Left lobe of liver (tissue), 2 donors: ENCODE data around the gene DYSF. TPM values are rescaled to one million over a fixed set of nuclear protein-coding genes. Genes with fewer than 3 reads are reported as not detected.
"Not testable (repeated sequence)": the region's sequence is repeated elsewhere in the genome, so short reads cannot be mapped to it uniquely, and the experiment has no call there.

ENCODE experiments used
- ATAC-seq: fragments of 200-7000 bp; cut with Tn5 transposase; one replicate; pipeline ENCODE4 v1.9.1; 2020; ENCODE audit warnings: mild to moderate bottlenecking, moderate library complexity
- DNase-seq: peaks from one replicate; pipeline ENCODE4 v3.0.0-alpha.2; 2020; ENCODE audit warnings: low spot score
- total RNA-seq: library from RNA; stranded (reverse); gene quantifications from one replicate; pipeline ENCODE4 v1.2.1, GENCODE V29; 2021
- donor health status: DM: no; HTN: no; CAD: no; lungs with moderate emphysema.
- donor health status: DM: no; HTN: yes; CAD: no.

Gene DYSF
- total RNA-seq, 1 donor from 2014 or later, result 30.0 TPM

DNA sequence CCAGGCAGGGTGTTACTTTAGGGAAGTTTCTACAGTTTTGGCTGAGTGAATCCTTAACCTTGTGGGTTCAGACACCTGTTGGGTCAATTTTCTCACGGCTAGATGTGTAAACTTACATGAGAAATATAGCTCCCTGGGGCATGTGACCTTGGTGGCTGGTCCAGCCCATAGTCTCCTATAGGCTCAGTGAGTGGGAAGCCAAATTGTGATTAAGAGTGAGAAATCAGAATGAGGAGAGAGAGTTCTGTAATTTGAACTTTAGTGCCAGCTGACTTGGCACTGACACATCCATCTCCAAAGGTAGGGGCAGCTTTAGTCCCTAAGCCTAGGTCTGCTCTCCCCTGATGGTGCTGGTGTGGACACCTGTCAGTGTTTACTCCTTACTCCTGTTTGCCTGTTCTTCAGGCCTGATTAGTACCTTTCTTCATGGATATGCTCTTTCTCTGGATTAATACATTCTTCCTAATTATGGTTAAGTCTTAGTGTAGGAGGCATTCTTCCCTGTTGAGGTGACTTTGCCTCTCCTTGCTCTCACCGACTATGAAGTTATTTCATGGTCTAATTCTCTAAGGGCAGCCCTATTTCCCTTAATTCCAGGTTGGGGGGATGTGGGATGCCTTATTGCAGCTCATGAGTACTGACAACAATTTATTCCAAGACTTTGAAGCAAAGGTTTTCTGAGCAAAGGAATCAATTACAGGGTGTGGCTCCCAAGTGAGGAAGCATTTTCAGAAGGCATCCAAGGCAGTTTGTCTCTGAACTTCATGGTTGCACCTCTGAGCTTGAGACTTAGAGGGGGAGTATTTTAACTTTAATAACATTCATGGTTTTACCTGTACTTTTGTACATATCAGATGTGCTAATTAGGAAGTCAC is 177.3 kb downstream of the DYSF start:
- ATAC-seq (no peak), DNase-seq (no peak)

DNA sequence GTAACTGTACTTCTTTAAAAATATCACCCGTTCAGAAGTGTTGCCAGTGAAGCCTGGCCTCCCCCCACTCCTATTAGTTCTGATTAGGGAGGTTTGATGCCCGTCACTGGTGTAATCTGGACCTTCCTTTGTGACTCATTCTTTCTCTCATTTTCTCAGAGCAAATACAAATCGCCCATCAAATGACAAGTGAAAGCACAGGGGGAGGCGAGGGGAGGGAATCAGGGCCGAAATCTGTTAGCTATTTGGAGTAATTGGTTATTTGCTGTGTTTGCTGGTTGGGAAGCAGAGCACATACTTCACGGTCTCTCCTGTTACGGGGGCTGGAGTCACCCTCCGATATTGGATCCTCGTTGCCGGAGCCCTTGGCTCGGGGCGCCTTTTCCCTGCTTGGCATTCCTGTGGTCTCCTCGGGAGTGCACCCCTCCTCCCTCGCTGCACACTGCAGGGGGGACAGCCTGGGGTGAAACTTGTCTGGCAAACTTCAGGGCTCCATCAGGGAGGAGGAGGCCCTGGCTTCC is 178.1 kb downstream of the DYSF start:
- no peak for DNase-seq
- no peak for ATAC-seq

DNA sequence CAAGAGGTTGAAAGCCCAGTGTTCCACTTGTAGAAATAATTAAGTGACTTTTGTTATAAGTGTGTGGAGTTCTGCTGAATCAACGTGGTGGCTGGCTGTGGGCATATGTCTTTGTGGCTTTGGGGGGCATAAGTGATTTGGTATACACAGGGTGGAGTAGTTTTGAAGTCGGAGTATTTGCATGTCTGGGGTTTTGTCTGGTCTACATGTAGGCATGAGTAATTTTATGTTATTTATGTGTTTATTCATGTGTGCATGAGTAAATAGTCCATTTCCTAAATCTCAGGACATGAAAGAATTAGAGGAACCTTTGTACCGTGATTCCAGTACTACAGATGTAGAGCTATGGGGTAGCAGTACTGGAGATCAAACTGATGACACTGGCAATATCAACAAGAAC is 179.7 kb downstream of the DYSF start:
- ATAC-seq (no peak), DNase-seq (no peak)

DNA sequence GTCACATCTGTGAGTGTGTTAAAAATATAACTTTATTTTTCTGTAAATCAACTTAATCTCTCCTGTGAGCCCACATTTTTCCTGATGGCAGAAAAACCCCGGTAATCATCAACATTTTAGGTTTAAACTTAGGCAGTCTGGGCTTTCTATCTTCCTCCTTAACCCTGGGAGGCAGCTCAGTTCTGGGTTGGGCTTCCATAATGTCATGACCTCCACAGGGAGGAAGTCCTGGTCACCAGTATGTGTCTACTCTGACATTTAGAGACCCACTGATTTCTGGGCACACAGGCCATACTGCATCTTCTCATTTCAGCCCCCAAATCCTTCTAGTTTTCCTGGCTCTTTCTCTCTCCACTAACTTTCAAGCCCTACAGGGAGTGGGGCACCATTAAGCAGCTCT is 181.2 kb downstream of the DYSF start:
- no peak for DNase-seq

DNA sequence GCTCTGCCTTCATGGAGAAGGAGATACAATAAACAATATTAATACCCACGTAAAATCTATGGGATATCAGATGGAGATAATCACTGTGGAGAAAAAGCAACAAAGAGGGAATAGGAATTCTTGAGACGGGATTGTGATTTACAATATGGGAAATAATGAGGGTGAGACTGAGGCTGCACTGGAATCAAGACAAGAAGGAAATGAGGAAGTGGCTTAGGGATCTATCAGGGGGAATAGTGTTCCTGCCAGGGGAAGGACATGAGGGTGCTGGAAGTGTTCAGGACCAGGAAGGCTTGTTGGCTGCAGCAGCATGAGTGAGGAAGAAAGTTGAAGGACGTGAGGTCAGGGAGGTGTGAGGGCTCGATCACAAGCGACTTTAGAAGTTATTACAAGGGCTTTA is 182.4 kb downstream of the DYSF start:
- no peak for ATAC-seq

More for the DNA sequence above, 181.2 kb downstream of the DYSF start:
- ATAC-seq, result no peak

DNA sequence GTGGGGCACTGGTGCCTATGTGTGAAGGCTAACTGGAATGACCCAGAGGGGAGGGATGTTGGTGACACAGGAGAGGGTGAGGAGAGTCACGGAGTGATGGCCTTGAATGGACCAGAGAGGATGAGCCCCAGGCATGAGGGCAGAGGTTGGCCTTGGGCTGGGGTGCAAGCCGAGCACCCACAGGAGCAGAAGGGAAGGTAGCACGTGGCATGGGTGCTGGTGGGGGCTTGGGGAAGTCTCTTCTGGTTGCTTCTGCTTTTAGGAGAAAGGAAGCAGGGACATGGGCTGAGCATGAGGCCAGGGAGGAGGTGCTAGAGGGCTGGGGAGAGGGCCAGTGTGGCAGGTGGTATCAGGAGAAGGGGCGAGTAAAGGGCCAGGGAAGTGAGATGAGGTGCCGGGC is 183.8 kb downstream of the DYSF start:
- no peak for DNase-seq
- peak; percentile 52 for ATAC-seq

More for the DNA sequence above, 182.4 kb downstream of the DYSF start:
- no peak for DNase-seq

DNA sequence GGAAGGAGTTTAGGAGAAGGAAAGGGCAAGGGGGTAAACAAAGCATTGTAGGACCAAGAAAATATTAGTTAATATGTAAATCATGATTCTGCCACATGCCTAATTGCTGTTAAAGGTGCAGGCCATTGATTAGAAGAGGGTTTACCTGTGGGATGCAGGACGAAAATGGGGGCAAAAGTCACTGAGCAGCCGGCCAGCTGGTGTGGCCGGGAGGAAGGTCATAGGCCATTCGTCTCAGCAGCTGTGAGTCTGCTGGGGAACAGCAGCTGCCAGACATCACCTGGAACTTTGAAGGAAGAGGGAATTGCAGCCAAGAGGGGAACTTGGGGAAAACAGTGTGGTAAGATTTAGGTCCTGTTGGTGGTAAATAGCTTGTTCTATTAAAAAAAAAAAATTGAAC is 184.4 kb downstream of the DYSF start:
- ATAC-seq (peak; percentile 86), DNase-seq (no peak)

DNA sequence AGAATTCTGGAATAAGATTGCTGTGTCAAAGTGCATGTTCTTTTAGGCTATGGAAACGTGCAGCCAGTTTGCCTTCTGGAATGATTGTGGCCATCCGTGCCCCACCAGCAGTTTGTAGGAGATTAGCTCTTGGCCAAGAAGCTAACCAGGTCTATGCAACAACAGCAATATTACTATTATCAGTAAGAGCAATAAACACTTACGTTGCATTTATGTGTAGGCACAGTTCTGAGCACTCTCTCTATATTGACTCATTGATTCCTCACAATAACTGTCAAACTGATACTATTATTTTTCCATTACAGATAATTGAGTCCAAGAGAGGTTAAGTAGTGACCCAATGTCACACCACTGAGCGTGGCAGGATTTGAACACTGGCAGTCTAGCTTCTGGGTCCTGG is 186.4 kb downstream of the DYSF start:
- DNase-seq (no peak), ATAC-seq (no peak)

DNA sequence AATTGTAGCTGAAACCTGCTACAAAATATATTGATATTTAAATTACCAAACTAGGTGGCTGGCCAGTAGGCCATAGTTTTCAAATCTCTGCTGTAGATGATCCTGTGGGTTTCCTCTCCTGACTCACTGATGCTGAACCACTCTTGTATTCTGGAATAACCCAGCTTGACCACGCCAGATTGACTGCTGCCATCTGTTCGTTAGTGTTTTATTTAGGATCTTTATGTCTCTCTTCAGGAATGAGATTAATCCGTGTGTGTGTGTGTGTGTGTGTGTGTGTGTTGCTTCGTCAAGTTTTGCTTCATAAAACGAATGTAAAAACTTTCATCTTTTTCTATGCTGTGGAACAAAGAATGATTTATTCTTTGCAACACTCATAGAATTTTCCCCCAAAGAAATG is 187.1 kb downstream of the DYSF start:
- ATAC-seq (no peak), DNase-seq (no peak)

DNA sequence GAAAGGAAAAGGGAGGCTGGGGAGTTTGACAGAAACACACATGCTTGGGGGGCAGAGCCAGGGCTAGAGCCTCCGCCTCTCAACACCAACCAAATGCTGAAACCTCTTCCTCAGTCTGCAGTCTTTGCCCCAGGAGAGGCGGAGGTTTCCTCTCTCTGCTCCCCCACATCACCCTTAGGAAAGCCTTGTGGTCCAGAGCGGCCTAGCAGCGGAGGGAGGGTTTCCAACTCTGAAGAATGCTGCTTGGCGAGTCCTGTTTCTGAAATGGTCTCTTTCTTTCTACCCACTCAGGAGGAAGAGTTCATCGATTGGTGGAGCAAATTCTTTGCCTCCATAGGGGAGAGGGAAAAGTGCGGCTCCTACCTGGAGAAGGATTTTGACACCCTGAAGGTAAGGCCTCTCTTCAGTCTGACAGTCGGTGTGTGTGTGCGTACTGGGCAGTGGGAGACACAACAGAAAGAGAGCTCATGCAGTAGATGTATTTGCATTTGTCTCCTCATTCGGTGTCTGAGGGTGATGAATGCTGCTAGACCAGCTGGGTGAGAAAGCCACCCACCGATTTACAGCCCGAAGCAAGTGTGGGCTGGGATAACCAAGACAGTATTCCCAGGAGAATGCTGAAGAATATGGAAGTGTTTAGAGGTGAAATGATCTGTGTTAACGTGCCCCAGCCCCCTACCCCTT is 190.5 kb downstream of the DYSF start:
- DNase-seq (no peak), ATAC-seq (no peak)

DNA sequence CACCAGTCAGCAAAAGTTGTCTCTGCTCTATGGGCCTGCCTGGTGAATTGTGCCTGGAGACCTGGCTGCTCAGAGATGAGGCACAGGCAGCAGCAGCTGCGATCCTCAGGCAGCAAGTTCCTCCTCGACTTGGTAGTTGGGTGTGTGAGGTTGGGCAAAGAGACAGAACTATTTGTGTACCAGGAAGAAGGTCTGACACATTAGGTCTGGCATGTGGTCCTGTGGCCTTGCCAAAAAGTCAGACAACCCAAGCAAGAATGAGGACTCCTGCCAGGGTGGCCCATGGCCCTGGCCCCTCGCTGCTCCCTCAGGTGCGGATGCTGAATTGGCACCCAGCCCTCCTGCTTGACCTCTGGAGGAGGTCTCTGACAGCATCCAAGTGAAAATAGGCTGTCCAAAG is 192.7 kb downstream of the DYSF start:
- ATAC-seq (peak; percentile 26), DNase-seq (no peak)

DNA sequence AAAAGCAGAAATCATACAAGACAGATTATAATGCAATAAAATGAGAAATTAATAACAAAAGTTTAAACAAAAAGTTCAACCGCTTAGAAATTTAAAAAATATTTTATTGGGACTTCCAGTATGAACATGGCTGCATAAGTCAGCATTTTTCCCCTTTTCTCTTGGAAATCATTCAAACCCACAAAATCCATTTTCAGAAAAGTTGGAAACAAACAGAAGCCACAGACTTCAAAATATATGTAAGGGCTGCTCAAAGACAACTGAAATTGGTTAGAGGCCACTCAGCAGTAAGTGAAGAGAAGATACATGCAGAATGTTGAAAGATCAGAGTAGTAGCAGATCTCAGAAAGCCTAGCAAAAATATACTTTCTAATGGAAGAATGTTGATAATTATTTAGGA is 194.0 kb downstream of the DYSF start:
- DNase-seq (no peak), ATAC-seq (no peak)

DNA sequence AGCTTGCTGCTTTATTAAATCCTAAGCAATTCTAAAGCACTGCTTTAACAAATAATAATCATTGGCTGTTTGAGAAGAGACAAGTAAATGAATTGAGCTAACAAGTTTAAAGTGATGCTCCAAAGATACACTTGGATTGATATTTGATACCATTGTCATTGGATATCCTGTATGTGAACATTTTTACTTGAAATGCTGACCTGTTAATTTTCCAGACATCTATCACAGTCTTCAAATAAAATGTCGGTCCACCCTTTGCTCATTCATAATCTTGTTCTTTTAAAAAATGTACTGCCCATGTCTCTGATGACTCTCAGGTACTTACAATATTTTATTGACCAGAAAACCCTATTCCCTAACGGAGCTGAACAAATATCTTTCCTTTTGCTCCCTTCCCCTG is 202.1 kb downstream of the DYSF start:
- DNase-seq, result no peak
- ATAC-seq, result no peak

DNA sequence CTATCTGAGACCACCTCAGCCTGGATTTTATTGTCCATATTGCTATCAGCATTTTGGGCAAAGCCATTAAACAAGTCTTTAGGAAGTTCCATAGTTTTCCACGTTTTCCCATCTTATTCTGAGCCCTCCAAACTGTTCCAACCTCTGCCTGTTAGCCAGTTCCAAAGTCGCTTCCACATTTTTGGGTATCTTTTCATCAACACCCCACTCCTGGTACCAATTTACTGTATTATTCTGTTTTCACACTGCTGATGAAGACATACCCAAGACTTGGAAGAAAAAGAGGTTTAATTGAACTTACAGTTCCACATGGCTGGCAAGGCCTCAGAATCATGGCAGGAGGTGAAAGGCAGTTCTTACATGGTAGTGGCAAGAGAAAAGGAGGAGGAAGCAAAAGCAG is 204.9 kb downstream of the DYSF start:
- not testable (repeated sequence) for ATAC-seq, DNase-seq

DNA sequence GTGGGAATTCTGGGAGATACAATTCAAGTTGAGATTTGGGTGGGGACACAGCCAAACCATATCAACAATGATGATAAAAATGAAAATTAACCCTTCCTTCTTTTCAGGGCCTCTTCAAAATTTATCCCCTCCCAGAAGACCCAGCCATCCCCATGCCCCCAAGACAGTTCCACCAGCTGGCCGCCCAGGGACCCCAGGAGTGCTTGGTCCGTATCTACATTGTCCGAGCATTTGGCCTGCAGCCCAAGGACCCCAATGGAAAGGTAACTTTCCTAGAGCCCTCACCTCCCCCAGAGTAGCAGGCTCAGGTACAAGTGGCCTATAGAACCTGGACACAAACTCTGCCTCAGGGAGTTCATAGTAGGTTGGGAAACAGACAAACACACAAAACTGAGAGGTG is 205.4 kb downstream of the DYSF start:
- DNase-seq (no peak), ATAC-seq (no peak)

DNA sequence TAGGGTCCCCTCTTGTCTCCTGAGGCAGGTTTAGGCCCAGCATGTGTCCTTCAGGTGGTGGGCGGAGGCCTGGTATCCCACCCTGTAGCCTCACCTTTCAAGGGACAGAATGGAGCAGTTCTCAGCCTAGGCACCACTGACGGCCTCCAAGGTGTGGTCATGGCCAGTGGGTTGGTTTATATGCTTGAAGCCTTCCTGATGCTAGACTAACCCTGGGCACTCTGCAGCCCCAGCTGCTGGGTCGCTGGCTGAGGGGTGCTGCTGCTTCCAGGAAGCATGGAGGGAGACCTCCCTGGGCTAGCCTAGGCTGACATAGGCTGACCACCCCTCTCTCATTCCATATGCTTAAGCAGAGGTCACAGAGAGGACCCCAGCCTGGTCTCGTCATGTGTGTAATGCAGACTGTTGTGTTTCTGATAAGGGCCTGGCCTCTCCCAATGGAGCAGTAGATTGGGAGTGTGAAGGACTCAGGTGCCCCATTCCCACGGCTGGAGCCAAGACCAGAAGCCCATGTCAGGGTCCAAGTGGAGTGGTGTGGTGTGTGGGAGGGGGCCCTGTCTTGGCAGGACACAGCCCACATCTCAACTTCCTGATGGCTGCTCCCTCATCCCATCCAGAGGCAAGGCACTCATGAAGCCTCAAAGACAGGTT is 206.6 kb downstream of the DYSF start:
- DNase-seq (no peak), ATAC-seq (no peak)

DNA sequence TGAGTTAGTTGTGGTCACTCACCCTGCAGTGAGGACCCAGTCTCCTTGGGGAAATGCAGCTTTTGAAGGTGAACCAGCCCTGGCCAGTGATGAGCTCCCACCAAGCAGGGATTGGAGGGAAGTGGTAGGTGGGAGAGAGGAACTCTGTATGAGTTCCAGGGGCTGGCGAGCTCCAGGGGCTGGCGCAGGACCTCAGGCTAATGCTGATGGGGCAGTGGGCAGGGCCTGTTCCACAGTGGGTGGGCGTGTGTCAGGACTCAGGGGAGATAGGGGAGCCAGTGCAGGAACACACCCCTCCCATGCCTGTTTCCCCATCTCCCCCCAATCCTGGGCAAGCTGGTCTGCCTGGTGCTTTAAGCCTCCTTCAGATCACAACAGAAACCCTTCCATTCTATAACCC is 208.4 kb downstream of the DYSF start:
- DNase-seq, result no peak
- no peak for ATAC-seq

DNA sequence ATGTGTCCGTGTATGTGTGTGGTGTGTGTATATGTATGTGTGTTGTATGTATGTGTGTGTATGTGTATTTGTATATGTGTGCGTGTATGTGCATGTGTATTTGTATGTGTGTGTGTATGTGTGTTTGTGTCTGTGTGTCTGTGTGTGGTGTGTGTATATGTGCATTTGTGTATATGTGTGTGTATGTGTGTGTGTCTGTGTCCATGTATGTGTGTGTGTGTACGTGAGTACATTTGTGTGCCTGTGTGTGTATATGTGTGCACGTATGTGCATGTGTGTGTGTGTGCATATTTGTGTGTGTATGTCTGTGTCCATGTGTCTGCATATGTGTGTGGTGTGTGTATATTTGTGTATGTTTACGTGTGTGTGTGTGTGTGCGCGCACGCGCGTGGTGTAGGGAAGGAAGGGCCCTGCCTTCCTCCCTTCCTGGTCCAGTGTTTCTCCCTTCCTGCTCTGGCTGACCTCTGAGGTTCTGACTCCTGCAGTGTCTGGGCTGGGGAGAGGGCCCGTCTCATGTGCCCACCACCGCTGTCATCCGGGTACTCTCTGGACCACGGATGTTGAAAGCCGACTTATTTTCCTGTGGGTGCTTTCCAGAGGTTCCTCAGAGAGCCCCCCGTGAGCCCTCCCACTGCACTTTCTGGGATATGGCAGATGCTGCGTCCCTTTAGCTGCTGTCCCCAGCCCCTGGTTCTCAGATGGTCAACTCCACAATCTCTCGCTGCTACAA is 209.5 kb downstream of the DYSF start:
- DNase-seq (no peak), ATAC-seq (no peak)

DNA sequence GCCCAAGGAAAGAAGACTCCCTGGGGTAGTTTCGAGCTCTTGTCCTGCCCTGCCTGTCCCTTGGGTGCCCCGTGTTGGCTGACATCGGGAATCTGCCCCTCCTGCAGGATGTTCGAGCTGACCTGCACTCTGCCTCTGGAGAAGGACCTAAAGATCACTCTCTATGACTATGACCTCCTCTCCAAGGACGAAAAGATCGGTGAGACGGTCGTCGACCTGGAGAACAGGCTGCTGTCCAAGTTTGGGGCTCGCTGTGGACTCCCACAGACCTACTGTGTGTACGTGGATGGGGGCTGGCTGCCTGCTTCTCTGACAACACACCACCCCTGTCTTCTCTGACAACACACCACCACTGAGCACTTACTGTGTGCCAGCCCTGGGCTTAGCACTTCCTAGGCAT is 210.8 kb downstream of the DYSF start:
- no peak for DNase-seq
- no peak for ATAC-seq

DNA sequence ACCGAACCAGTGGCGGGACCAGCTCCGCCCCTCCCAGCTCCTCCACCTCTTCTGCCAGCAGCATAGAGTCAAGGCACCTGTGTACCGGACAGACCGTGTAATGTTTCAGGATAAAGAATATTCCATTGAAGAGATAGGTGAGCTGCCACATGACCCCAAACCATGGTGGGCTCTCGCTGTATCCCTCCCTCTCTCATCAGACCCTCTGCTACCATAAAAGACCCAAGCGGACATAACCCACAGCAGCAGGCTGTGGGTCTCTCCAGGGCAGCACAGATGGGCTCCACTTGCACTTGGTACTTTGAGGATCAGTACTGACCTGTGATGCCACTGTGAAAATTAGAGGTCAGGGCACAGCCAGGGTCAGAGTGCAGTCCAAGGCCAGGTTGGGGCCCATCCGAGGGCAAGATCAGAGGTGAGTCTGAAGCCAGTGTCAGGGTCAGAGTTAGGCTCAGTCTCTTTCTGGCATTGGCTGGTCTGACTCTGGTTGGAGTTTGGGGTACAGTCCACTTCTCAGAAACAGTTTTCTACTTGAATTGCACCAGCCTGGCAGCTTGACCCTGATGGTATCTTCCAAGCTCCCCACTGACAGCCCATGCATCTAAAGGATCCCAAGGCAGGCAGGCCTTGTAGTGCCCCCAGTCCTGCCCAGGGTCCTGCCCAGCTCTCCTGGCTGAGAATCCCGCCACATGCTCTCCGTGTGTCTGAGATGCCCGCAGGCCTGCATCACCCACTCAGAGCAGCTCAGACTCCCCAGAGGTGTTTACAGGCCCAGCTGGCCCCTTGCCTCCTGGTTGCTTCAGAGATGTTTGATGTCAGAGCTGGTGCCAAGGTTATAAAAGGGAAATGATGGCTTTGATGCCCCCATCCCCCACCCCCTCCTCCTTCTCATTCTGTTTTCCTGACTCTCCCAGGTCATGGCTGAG is 212.1 kb downstream of the DYSF start:
- DNase-seq (peak; percentile 44), ATAC-seq (peak; percentile 18)
